Erythroblast (primary cell): ENCODE results near the gene PRR20A.

Experiments used
- GATA1 ChIP-seq: IDR thresholded peaks from 2 replicates; pipeline ENCODE4 v1.6.1; 2011; ENCODE audit warnings: low read depth, mild to moderate bottlenecking, control low read depth, low read length, moderate library complexity
- POLR2A ChIP-seq: IDR thresholded peaks from 2 replicates; pipeline ENCODE4 v1.6.1; 2011; ENCODE audit warnings: mild to moderate bottlenecking, low read length

DNA sequence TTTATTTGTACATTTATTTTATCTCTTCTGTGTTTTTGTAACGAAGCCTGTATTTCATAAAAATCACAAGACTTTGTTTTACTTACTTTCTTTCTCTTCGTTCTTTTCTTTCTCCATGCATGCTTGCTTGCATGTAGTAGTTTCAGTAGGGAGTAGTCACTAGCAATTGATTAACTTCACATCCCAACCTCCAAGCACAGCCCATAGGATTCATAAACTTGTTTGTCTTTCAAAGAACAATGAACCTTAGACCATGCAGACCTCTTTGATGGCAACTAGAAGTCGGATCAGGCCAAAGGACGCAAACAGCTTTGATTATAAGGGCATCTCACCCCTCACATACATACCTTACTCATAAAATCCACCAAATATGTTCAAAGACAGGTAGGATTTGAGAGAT lies 3.1 kb upstream of the PRR20A start:
- TF ChIP-seq POLR2A (no peak), GATA1 (no peak)
